Heart right ventricle (tissue), 16 donors: Measurements from ENCODE around the gene SPON1. TPM values are rescaled to one million over a fixed set of nuclear protein-coding genes. Genes with fewer than 3 reads are reported as not detected.

Experiments used
- ATAC-seq, 8 donors: fragments of 200-7000 bp; cut with Tn5 transposase; one replicate each; pipeline ENCODE4 v1.9.1; 2020; ENCODE audit warnings: mild to moderate bottlenecking in 8 of 8, moderate library complexity in 8 of 8, moderate number of reproducible peaks in 1 of 8
- DNase-seq, 2 donors: peaks; one replicate each; pipeline ENCODE4 v3.0.0-alpha.2; 2020
- H3K27ac ChIP-seq, 10 donors: fragments of 200-600 bp; sonication (generic) in 2 of 10; one replicate each; pipeline versions ENCODE4 v1.5.0 to v1.8.0; 2020 to 2022; ENCODE audit warnings: mild to moderate bottlenecking in 3 of 10
- H3K27me3 ChIP-seq, 7 donors: fragments of 200-600 bp; one replicate each; pipeline ENCODE4 v1.8.0; 2021 to 2022; ENCODE audit warnings: mild to moderate bottlenecking in 2 of 7
- H3K36me3 ChIP-seq, 9 donors: fragments of 200-600 bp; sonication (generic) in 1 of 9; one replicate each; pipeline versions ENCODE4 v1.5.0 to v1.8.0; 2020 to 2022; ENCODE audit warnings: mild to moderate bottlenecking in 2 of 9
- H3K4me1 ChIP-seq, 9 donors: fragments of 200-600 bp; sonication (generic) in 1 of 9; one replicate each; pipeline versions ENCODE4 v1.5.0 to v1.8.0; 2020 to 2022; ENCODE audit warnings: mild to moderate bottlenecking in 4 of 9
- H3K4me3 ChIP-seq, 10 donors: fragments of 200-600 bp; sonication (generic) in 2 of 10; one replicate each; pipeline versions ENCODE4 v1.5.0 to v1.8.0; 2020 to 2022; ENCODE audit warnings: mild to moderate bottlenecking in 7 of 10, moderate library complexity in 2 of 10
- H3K9me3 ChIP-seq, 11 donors: fragments of 200-600 bp in 10 of 11; sonication (generic) in 2 of 11; one replicate each; pipeline versions ENCODE4 v1.5.0 to v1.8.0; 2013 to 2022; ENCODE audit warnings: mild to moderate bottlenecking in 2 of 11, control low read depth in 1 of 11, moderate library complexity in 1 of 11
- CTCF ChIP-seq, 9 donors: fragments of 200-600 bp; sonication (generic) in 2 of 9; IDR thresholded peaks; one replicate each; pipeline versions ENCODE4 v1.5.0 to v1.8.0; 2021 to 2022; ENCODE audit warnings: antibody characterized with exemption in 9 of 9, mild to moderate bottlenecking in 5 of 9, moderate library complexity in 1 of 9
- WGBS, 2 donors: extraction: QIAGEN DNeasy Blood & Tissue Kit; methylation state at CpG; one replicate each; pipeline ENCODE4 v1.1.7; 2013; ENCODE audit warnings: inconsistent platforms in 1 of 2; 5-methylcytosine and 5-hydroxymethylcytosine counted together
- intact Hi-C, 10 donors: fragments of 100-400 bp; cut with DNase I; formaldehyde crosslinking; loops; one replicate each; pipeline versions ENCODE4 v1.11.1 to v1.14.2; 2022
- polyA plus RNA-seq, 2 donors: library from polyadenylated mRNA; stranded (reverse); fragments of 200-250 nt; gene quantifications; one replicate each; pipeline ENCODE4 v1.2.3, GENCODE V29; 2013
- total RNA-seq, 10 donors: library from RNA; stranded (reverse); fragmentation: NEBNext Ultra II Directional in 3 of 10; extraction: Animal tissue kit (Norgen Biotek cat#: 25700) in 3 of 10; gene quantifications; one replicate each; pipeline versions ENCODE4 v1.2.1 to v1.2.4, GENCODE V29; 2021 to 2023
- donor health status: Arrhythmogenic right ventricular cardiomyopathy.
- donor health status: ischemic (EF 13 %, LVEDD 7.1; RV severe dilation, severe dysfunction).
- donor health status: healthy with polysubstance abuse.
- donor health status: DM: no; HTN: yes; CAD: no.
- donor health status: DM: no; HTN: no; CAD: no.
- donor health status: ischemic (EF 25% LVEDD 6.9; RV normal size, moderate dysfunction).
- donor health status: ischemic (EF 25% LVEDD 5.7; RV mildly dilated, moderate dysfunction).
- donor health status: healthy.
- donor health status: DM: yes; HTN: yes; CAD: no.
- donor health status: Ischemic cardiomyopathy.
- donor health status: ischemic (EF 35%, LVEDD 5.7; RV mildly dilated, moderate dysfunction).
- donor health status: nonischemic (EF 11% LVEDD 7.7; RV severe dilation, severe dysfunction).
- donor health status: DM: yes; HTN: yes; CAD: no.
- donor health status: PGD.
- donor health status: ischemic (EF 29% LVEDD 5.4; RV normal size, mild dysfunction).
- donor health status: nonischemic (EF 23%, LVEDD 6.1; RV moderate dilation, normal function).

The SPON1 gene
- total and polyA plus RNA-seq, 12 donors: 2.9 to 14.7 (median 5.6) TPM

GRCh38 chr11:14111496-14111895, 149.0 kb downstream of the SPON1 start:
- 49 to 88% methylated on average over 2 of the region's 2 CpGs for WGBS, 2 donors
- no peak overlapping the region for H3K4me3 ChIP-seq
- no peak for DNase-seq
- no peaks in the 10 kb centered on the region for H3K27me3 ChIP-seq
- H3K36me3 ChIP-seq: no peaks in the 10 kb centered on the region
- intact Hi-C loops: no loop called here
- H3K9me3 ChIP-seq: no peaks in the 10 kb centered on the region
- no peak for ATAC-seq
- no peak overlapping the region for H3K27ac ChIP-seq
- no peak for TF ChIP-seq CTCF (IDR thresholded peaks at IDR 0.05)
- H3K4me1 ChIP-seq: peaks cover 0 to 15% (median 6%) of the 10 kb centered on the region in 9 donors

- Histone ChIP-seq H3K4me3 (no peak overlapping the region), H3K36me3 (no peaks in the 10 kb centered on the region), H3K27ac (no peak overlapping the region), H3K4me1 (peaks cover 0 to 16% (median 6%) of the 10 kb centered on the region in 9 donors), H3K9me3 (no peaks in the 10 kb centered on the region), H3K27me3 (no peaks in the 10 kb centered on the region)
- DNase-seq (no peak), ATAC-seq (no peak)
- no peak for TF ChIP-seq CTCF (IDR thresholded peaks at IDR 0.05)
- WGBS, 2 donors: 93 to 97% methylated on average over 2 of the region's 2 CpGs
- intact Hi-C loops: no loop called here
Measured at GRCh38 chr11:14112721-14113120, 150.2 kb downstream of the SPON1 start.

- peak overlapping the region in 1 of 10 donors; percentile 33 for H3K27ac ChIP-seq
- H3K27me3 ChIP-seq: no peaks in the 10 kb centered on the region
- ATAC-seq (peak; percentile 64 to 92 (median 75)), DNase-seq (peak in 1 of 2 donors; percentile 8)
- no peak overlapping the region for H3K4me3 ChIP-seq
- no peaks in the 10 kb centered on the region for H3K36me3 ChIP-seq
- no peak for TF ChIP-seq CTCF (IDR thresholded peaks at IDR 0.05)
- intact Hi-C loops: no loop called here
- peaks cover 0 to 21% (median 6%) of the 10 kb centered on the region in 9 donors for H3K4me1 ChIP-seq
- H3K9me3 ChIP-seq: no peaks in the 10 kb centered on the region
- WGBS, 2 donors: 18 to 27% methylated on average over 1 of the region's 1 CpG
Measured at GRCh38 chr11:14114269-14114668, 151.7 kb downstream of the SPON1 start.

- Histone ChIP-seq H3K36me3 (no peaks in the 10 kb centered on the region), H3K4me1 (peaks cover 0 to 18% (median 6%) of the 10 kb centered on the region in 9 donors), H3K27me3 (no peaks in the 10 kb centered on the region), H3K9me3 (no peaks in the 10 kb centered on the region), H3K27ac (peak overlapping the region in 2 of 10 donors; percentile 20 to 33), H3K4me3 (no peak overlapping the region)
- 55 to 59% methylated on average over 2 of the region's 2 CpGs for WGBS, 2 donors
- DNase-seq (no peak), ATAC-seq (peak in 7 of 8 donors; percentile 46 to 77 (median 67))
- intact Hi-C loops: no loop called here
- no peak for TF ChIP-seq CTCF (IDR thresholded peaks at IDR 0.05)
Measured at GRCh38 chr11:14114786-14115185, 152.3 kb downstream of the SPON1 start.
